SK-N-SH (cell line): ENCODE results near the gene TP63. TPM values are rescaled to one million over a fixed set of nuclear protein-coding genes. Genes with fewer than 3 reads are reported as not detected.

ENCODE experiments used
- CTCF ChIA-PET: fragments of 300-600, 350-600 bp; formaldehyde crosslinking; extraction: SDS; loops from one replicate; lab custom pipeline; 2021; lab: Yijun Ruan, JAX
- POLR2A ChIA-PET: fragments of 350-600 bp; sonication (Branson Sonifier 250); formaldehyde crosslinking; extraction: SDS; loops from one replicate; lab custom pipeline; 2020; ENCODE audit warnings: antibody characterized with exemption, inconsistent platforms; lab: Yijun Ruan, JAX
- DNase-seq: peaks from one replicate; pipeline ENCODE4 v3.0.0; 2012
- H2AFZ ChIP-seq: fragments of 200-600 bp; sonication (generic); 2 replicates; pipeline ENCODE4 v1.8.1; 2016; ENCODE audit warnings: antibody characterized with exemption, mild to moderate bottlenecking, low read depth
- H3F3A ChIP-seq: fragments of 200-600 bp; sonication (generic); replicated peaks from 2 replicates; pipeline ENCODE3; 2016; ENCODE audit warnings: antibody characterized with exemption, mild to moderate bottlenecking; ENCODE audit not compliant: insufficient read depth
- H3K27ac ChIP-seq, 2 experiments: fragments of 200-500 bp in 1 of 2; fragments of 200-600 bp in 1 of 2; sonication (Bioruptor generic) in 1 of 2; sonication (generic), shearing (Covaris generic) in 1 of 2; 2 replicates each; pipeline versions ENCODE4 v1.5.1 to v1.6.1; 2014 to 2016; ENCODE audit warnings: low read depth in 2 of 2, inconsistent platforms in 1 of 2, low read length in 1 of 2, mild to moderate bottlenecking in 1 of 2, mixed read lengths in 1 of 2
- H3K27me3 ChIP-seq: fragments of 200-600 bp; sonication (generic), shearing (Covaris generic); 2 replicates; pipeline ENCODE4 v1.6.1; 2016; ENCODE audit warnings: mixed run types; ENCODE audit not compliant: insufficient read depth
- H3K36me3 ChIP-seq, 2 experiments: fragments of 200-500 bp in 1 of 2; fragments of 200-600 bp in 1 of 2; sonication (Bioruptor generic) in 1 of 2; sonication (generic) in 1 of 2; replicated peaks in 1 of 2; 2 replicates each; pipeline versions ENCODE3 to v1.5.1; 2014 to 2016; ENCODE audit warnings: low read length in 1 of 2, mild to moderate bottlenecking in 1 of 2; ENCODE audit not compliant: insufficient read depth in 2 of 2, control insufficient read depth in 1 of 2
- H3K4me1 ChIP-seq, 2 experiments: fragments of 200-500 bp in 1 of 2; fragments of 200-600 bp in 1 of 2; sonication (Bioruptor generic) in 1 of 2; sonication (generic), shearing (Covaris generic) in 1 of 2; 2 replicates each; pipeline versions ENCODE4 v1.5.1 to v1.6.1; 2014 to 2016; ENCODE audit warnings: low read depth in 1 of 2, low read length in 1 of 2, mixed run types in 1 of 2; ENCODE audit not compliant: insufficient read depth in 2 of 2, control insufficient read depth in 1 of 2
- H3K4me2 ChIP-seq: fragments of 200-600 bp; sonication (generic), shearing (Covaris generic); 2 replicates; pipeline ENCODE4 v1.6.1; 2017; ENCODE audit warnings: mixed run types
- H3K4me3 ChIP-seq, 2 experiments: fragments of 200-500 bp in 1 of 2; fragments of 200-600 bp in 1 of 2; sonication (Bioruptor generic) in 1 of 2; sonication (generic), shearing (Covaris generic) in 1 of 2; 2 replicates each; pipeline versions ENCODE4 v1.5.1 to v1.8.1; 2014 to 2016; ENCODE audit warnings: low read depth in 2 of 2, inconsistent platforms in 1 of 2, low read length in 1 of 2, mild to moderate bottlenecking in 1 of 2, mixed read lengths in 1 of 2, moderate library complexity in 1 of 2
- H3K79me2 ChIP-seq: fragments of 200-600 bp; sonication (generic); 2 replicates; pipeline ENCODE4 v1.8.1; 2017; ENCODE audit warnings: mild to moderate bottlenecking; ENCODE audit not compliant: insufficient read depth
- H3K9ac ChIP-seq: fragments of 200-600 bp; sonication (generic); 2 replicates; pipeline ENCODE4 v1.6.1; 2017; ENCODE audit warnings: mixed run types
- H3K9me2 ChIP-seq: fragments of 200-600 bp; sonication (generic); 2 replicates; pipeline ENCODE4 v1.6.1; 2017; ENCODE audit warnings: mixed run types
- H3K9me3 ChIP-seq: fragments of 200-600 bp; sonication (generic); 2 replicates; pipeline ENCODE4 v1.6.1; 2017; ENCODE audit warnings: mixed run types, mild to moderate bottlenecking, moderate library complexity
- H4K20me1 ChIP-seq: fragments of 200-600 bp; sonication (generic); 2 replicates; pipeline ENCODE4 v1.6.1; 2017; ENCODE audit warnings: mild to moderate bottlenecking, mixed run types; ENCODE audit not compliant: insufficient read depth
- FOXM1 ChIP-seq: IDR thresholded peaks from 2 replicates; pipeline ENCODE4 v1.4.0; 2012; ENCODE audit warnings: low read depth, mild to moderate bottlenecking
- SMC3 ChIP-seq: IDR thresholded peaks from 2 replicates; pipeline ENCODE4 v1.6.1; 2012; ENCODE audit warnings: low read depth, low read length, improper control_type of control experiment
- TCF12 ChIP-seq: IDR thresholded peaks from 2 replicates; pipeline ENCODE4 v1.4.0; 2012
- WGBS: methylation state at CpG from one replicate; pipeline ENCODE4 v1.1.6; 2017; ENCODE audit warnings: low lambda C conversion rate; 5-methylcytosine and 5-hydroxymethylcytosine counted together
- polyA plus RNA-seq, 3 experiments: library from polyadenylated mRNA; depleted of rRNA; stranded (reverse); fragments of >200 nt; gene quantifications; 2 replicates each; pipeline ENCODE4 v1.2.3, GENCODE V29; 2012
- TF ChIP-seq, protein P1 (sequence below): fragments of 200-600 bp; sonication (generic); IDR thresholded peaks from 2 replicates; pipeline ENCODE4 v1.6.1; 2017; ENCODE audit warnings: antibody characterized with exemption, mild to moderate bottlenecking, moderate library complexity
- TF ChIP-seq, protein P2 (sequence below): IDR thresholded peaks from 2 replicates; pipeline ENCODE4 v1.4.0; 2012; ENCODE audit warnings: low read depth, borderline replicate concordance
- TF ChIP-seq, protein P3 (sequence below): fragments of 150-350 bp; IDR thresholded peaks from 2 replicates; pipeline ENCODE4 v1.6.1; 2016; ENCODE audit warnings: mild to moderate bottlenecking, low read depth, low read length

Gene TP63
- polyA plus RNA-seq, 1 of the 3 experiments (the other 2 are of a cell fraction): not detected

DNA sequence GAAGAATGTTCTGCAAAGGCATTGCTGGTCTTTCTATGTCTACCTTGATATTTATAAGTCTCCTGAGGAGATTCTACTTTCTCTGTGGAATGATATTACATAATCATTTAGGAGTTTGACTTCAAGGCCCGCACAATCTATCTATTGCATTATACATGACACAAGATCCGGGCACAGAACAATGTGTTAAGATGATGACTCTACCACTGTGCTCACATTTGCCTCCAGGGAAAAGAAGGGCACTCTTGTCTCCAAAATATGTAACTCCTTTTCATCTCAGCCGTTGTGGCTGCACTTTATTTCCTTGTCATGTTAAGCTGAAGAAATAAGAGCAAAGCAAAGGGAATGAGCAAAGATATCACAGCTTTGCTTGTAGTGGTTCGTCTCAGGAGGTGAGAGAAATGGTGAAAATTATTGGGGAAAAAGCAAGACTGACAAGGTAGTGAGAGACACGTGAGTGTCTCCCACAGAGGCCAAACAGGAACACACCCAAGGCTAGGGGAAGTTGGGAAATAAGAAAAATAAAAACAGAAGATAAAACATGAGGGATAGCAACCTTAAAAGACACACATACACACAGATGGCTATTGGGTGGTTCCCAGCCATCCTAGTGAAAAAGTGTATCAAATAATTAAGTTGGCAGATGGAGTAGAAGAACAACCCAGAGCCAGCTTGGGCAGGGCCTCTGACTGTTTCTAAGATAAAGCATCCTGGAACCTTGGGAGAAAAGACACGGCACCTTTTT, 305.2 kb downstream of the TP63 start (continued):
- TF ChIP-seq, protein P1, sequence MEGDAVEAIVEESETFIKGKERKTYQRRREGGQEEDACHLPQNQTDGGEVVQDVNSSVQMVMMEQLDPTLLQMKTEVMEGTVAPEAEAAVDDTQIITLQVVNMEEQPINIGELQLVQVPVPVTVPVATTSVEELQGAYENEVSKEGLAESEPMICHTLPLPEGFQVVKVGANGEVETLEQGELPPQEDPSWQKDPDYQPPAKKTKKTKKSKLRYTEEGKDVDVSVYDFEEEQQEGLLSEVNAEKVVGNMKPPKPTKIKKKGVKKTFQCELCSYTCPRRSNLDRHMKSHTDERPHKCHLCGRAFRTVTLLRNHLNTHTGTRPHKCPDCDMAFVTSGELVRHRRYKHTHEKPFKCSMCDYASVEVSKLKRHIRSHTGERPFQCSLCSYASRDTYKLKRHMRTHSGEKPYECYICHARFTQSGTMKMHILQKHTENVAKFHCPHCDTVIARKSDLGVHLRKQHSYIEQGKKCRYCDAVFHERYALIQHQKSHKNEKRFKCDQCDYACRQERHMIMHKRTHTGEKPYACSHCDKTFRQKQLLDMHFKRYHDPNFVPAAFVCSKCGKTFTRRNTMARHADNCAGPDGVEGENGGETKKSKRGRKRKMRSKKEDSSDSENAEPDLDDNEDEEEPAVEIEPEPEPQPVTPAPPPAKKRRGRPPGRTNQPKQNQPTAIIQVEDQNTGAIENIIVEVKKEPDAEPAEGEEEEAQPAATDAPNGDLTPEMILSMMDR: no peak
- TF ChIP-seq, protein P2, sequence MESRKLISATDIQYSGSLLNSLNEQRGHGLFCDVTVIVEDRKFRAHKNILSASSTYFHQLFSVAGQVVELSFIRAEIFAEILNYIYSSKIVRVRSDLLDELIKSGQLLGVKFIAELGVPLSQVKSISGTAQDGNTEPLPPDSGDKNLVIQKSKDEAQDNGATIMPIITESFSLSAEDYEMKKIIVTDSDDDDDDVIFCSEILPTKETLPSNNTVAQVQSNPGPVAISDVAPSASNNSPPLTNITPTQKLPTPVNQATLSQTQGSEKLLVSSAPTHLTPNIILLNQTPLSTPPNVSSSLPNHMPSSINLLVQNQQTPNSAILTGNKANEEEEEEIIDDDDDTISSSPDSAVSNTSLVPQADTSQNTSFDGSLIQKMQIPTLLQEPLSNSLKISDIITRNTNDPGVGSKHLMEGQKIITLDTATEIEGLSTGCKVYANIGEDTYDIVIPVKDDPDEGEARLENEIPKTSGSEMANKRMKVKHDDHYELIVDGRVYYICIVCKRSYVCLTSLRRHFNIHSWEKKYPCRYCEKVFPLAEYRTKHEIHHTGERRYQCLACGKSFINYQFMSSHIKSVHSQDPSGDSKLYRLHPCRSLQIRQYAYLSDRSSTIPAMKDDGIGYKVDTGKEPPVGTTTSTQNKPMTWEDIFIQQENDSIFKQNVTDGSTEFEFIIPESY: no peak

DNA sequence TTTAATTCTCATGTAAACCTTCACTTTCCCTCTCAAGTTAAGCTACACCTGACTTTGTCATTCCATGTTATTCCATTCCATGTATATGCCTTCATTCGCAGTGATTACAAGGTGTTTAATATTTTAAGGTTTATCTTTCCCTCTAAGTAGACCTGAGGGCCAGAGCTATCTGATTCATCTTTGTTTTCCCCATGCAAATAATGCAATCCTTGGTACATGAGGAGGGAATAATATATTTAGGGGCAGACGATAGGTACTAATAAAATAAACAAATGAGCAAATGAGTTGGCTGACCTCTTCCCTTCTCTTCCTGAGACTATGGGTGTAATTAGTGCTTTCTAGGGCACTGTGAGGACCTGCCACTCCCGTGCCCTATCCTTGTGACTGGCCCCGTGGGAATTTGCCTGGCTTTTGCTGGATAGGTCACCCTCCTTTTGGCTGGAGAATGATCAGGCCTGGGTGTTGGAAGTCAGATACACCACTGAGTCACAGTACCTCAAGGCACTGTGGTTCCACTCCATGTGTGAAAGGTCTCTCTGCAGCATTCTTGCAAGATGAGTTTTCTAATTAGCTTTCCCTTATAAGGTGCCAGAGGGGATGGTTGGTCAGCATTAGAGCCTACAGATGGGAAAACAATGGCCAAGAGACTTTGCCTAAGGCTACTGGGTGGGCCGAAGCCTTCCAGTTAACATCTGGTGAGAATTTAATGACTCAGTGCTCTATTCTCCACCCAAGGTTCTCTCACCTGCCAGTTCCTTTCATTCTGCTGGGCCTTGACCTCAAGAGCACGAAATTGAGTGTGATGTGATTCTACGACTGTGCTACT, 306.3 kb downstream of the TP63 start:
- CTCF ChIA-PET: no interaction called here
- no peaks in the 10 kb centered on the region for H3K4me1 ChIP-seq
- TF ChIP-seq, protein P3, sequence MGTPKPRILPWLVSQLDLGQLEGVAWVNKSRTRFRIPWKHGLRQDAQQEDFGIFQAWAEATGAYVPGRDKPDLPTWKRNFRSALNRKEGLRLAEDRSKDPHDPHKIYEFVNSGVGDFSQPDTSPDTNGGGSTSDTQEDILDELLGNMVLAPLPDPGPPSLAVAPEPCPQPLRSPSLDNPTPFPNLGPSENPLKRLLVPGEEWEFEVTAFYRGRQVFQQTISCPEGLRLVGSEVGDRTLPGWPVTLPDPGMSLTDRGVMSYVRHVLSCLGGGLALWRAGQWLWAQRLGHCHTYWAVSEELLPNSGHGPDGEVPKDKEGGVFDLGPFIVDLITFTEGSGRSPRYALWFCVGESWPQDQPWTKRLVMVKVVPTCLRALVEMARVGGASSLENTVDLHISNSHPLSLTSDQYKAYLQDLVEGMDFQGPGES: no peak
- TF ChIP-seq FOXM1 (no peak), TCF12 (no peak), SMC3 (no peak)
- TF ChIP-seq, protein P1: no peak
- TF ChIP-seq, protein P2: no peak
- POLR2A ChIA-PET: no interaction called here
- H3K9ac ChIP-seq: no peak overlapping the region
- no peaks in the 10 kb centered on the region for H3K36me3 ChIP-seq
- WGBS: 4% methylated on average over 7 of the region's 7 CpGs
- H4K20me1 ChIP-seq: no peaks in the 10 kb centered on the region
- no peak overlapping the region for H2AFZ ChIP-seq
- H3K79me2 ChIP-seq: no peaks in the 10 kb centered on the region
- H3K4me2 ChIP-seq: no peak overlapping the region
- H3K27me3 ChIP-seq: peaks cover 3% of the 10 kb centered on the region; the same call in 1 of the 2 replicates
- no peaks in the 10 kb centered on the region for H3K9me2 ChIP-seq
- H3K4me3 ChIP-seq: no peak overlapping the region
- DNase-seq: no peak
- H3K27ac ChIP-seq: no peak overlapping the region
- H3F3A ChIP-seq: no peaks in the 10 kb centered on the region
- H3K9me3 ChIP-seq: no peaks in the 10 kb centered on the region
